Endodermal cell (in vitro differentiated cells): ENCODE measurements around the gene BIRC6. TPM values are rescaled to one million over a fixed set of nuclear protein-coding genes. Genes with fewer than 3 reads are reported as not detected.

ENCODE experiments used
- DNase-seq: peaks from one replicate; pipeline ENCODE4 v3.0.0-alpha.2; 2017
- H3K27ac ChIP-seq: 2 replicates; pipeline ENCODE4 v1.5.1; 2013; ENCODE audit warnings: mild to moderate bottlenecking, low read depth, low read length, moderate library complexity
- H3K27me3 ChIP-seq: 2 replicates; pipeline ENCODE4 v1.6.1; 2013; ENCODE audit warnings: mild to moderate bottlenecking, low read length, moderate library complexity; ENCODE audit not compliant: insufficient read depth, control insufficient read depth, poor library complexity, severe bottlenecking
- H3K36me3 ChIP-seq: 2 replicates; pipeline ENCODE4 v1.7.0; 2013; ENCODE audit warnings: mild to moderate bottlenecking, low read length, moderate library complexity; ENCODE audit not compliant: control insufficient read depth, insufficient read depth
- H3K4me1 ChIP-seq: one replicate; pipeline ENCODE4 v1.7.0; 2013; ENCODE audit warnings: low read length; ENCODE audit not compliant: control insufficient read depth, insufficient read depth
- H3K4me3 ChIP-seq: 2 replicates; pipeline ENCODE4 v1.5.1; 2013; ENCODE audit warnings: mild to moderate bottlenecking, low read length, moderate library complexity
- H3K9ac ChIP-seq: 2 replicates; pipeline ENCODE4 v1.6.1; 2013; ENCODE audit warnings: mild to moderate bottlenecking, low read length, moderate library complexity; ENCODE audit not compliant: poor library complexity, severe bottlenecking; ENCODE audit errors: extremely low read depth
- H3K9me3 ChIP-seq: 2 replicates; pipeline ENCODE4 v1.6.1; 2013; ENCODE audit warnings: mild to moderate bottlenecking, low read length, moderate library complexity; ENCODE audit not compliant: control insufficient read depth
- H3K27ac Mint-ChIP-seq: 2 replicates; pipeline ENCODE4 v1.8.0; 2020; ENCODE audit warnings: mixed read lengths
- H3K27me3 Mint-ChIP-seq: 2 replicates; pipeline ENCODE4 v1.8.0; 2021; ENCODE audit warnings: mild to moderate bottlenecking, mixed read lengths; ENCODE audit not compliant: insufficient read depth
- H3K36me3 Mint-ChIP-seq: 2 replicates; pipeline ENCODE4 v1.8.0; 2020; ENCODE audit warnings: low read depth, mixed read lengths
- H3K4me1 Mint-ChIP-seq: 2 replicates; pipeline ENCODE4 v1.8.0; 2020; ENCODE audit warnings: mixed read lengths
- H3K4me3 Mint-ChIP-seq: 2 replicates; pipeline ENCODE4 v1.8.0; 2020; ENCODE audit warnings: mild to moderate bottlenecking, moderate library complexity, mixed read lengths
- H3K9me3 Mint-ChIP-seq: 2 replicates; pipeline ENCODE4 v1.8.0; 2020; ENCODE audit warnings: mild to moderate bottlenecking, mixed read lengths
- CTCF ChIP-seq: fragments of 200-600 bp; sonication (generic); conservative IDR thresholded peaks from 2 replicates; pipeline ENCODE4 v1.5.0; 2021; ENCODE audit warnings: antibody characterized with exemption, mild to moderate bottlenecking
- WGBS, 2 experiments: methylation state at CpG; one replicate each; pipeline versions ENCODE4 v1.1.5 to v1.1.7; 2013; ENCODE audit warnings: missing lambda C conversion rate in 2 of 2, mixed read lengths in 1 of 2; ENCODE audit not compliant: insufficient coverage in 1 of 2, insufficient read length in 1 of 2; 5-methylcytosine and 5-hydroxymethylcytosine counted together
- total RNA-seq, 2 donors: library from RNA; stranded (reverse); fragmentation: NEBNext Ultra II Directional in 1 of 2; extraction: Animal tissue kit (Norgen Biotek cat#: 25700) in 1 of 2; gene quantifications; 2 replicates in 1 of 2; 3 replicates in 1 of 2; pipeline ENCODE4 v1.2.1, GENCODE V29; 2021

The BIRC6 gene
- total RNA-seq, 2 donors from 2014 or later: 84.6 to 111 TPM

GRCh38 chr2:32498306-32498705, 141.5 kb downstream of the BIRC6 start:
- H3K36me3 ChIP-seq: peaks cover 86% of the 10 kb centered on the region
- no peak overlapping the region for H3K9ac ChIP-seq
- H3K9me3 ChIP-seq: no peaks in the 10 kb centered on the region
- no peak overlapping the region for H3K27ac ChIP-seq
- H3K27me3 ChIP-seq: no peaks in the 10 kb centered on the region
- H3K4me3 Mint-ChIP-seq: no peak overlapping the region
- no peak for DNase-seq
- no peaks in the 10 kb centered on the region for H3K27me3 Mint-ChIP-seq
- no peak for TF ChIP-seq CTCF
- no peaks in the 10 kb centered on the region for H3K9me3 Mint-ChIP-seq
- H3K27ac Mint-ChIP-seq: no peak overlapping the region
- WGBS, 2 experiments: 99 to 100% methylated on average over 3 to 6 of the region's 6 CpGs
- H3K4me1 Mint-ChIP-seq: no peaks in the 10 kb centered on the region
- no peaks in the 10 kb centered on the region for H3K4me1 ChIP-seq
- no peak overlapping the region for H3K4me3 ChIP-seq
- peaks cover 50% of the 10 kb centered on the region for H3K36me3 Mint-ChIP-seq

DNA sequence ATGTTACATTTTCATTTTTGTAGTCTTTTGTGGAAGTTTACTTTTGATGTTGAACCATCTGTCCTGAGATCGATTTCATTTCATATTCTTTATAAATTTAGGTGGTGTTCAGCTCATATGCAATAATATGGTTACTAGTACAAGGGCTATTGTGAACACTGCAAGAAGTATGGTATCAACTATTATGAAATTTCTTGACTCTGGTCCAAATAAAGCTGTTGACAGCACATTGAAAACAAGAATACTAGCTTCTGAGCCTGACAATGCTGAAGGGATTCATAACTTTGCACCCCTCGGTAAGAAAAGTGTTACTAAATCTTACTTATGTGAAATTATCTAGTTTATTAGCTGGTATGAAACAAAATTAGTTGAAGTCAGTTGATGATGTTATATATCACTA, 146.1 kb downstream of the BIRC6 start:
- Histone ChIP-seq H3K27ac (no peak overlapping the region), H3K4me3 (no peak overlapping the region), H3K9ac (no peak overlapping the region), H3K4me1 (no peaks in the 10 kb centered on the region), H3K27me3 (no peaks in the 10 kb centered on the region), H3K9me3 (no peaks in the 10 kb centered on the region), H3K36me3 (peaks cover 77% of the 10 kb centered on the region)
- no peaks in the 10 kb centered on the region for H3K27me3 Mint-ChIP-seq
- WGBS, 2 experiments: 95 to 100% methylated on average over 1 to 2 of the region's 2 CpGs
- no peak overlapping the region for H3K27ac Mint-ChIP-seq
- no peak for DNase-seq
- TF ChIP-seq CTCF: no peak
- H3K36me3 Mint-ChIP-seq: peaks cover 55% of the 10 kb centered on the region
- H3K4me3 Mint-ChIP-seq: no peak overlapping the region
- H3K4me1 Mint-ChIP-seq: no peaks in the 10 kb centered on the region
- H3K9me3 Mint-ChIP-seq: no peaks in the 10 kb centered on the region

DNA sequence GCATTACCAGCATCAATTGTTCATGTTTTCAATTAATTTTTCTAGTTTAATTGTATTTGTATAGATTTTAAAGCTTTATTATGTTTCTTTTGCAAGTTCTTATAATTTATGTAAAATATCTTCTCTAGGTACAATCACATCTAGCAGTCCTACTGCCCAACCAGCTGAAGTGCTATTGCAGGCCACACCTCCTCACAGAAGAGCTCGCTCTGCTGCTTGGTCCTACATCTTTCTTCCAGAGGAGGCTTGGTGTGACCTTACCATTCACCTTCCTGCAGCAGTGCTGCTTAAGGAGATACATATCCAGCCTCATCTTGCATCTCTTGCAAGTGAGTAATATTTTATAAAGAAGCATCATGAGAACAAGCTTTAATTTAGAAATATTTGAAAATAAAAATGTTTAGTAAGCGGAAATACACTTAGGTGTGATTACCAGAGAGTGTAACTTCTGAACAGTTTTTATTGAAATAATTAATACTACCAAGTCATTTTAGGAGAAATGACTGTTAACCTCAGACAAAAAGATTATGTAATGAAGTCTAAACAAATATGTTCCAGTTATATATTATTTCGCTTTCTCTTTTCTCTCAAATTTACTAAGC, 148.2 kb downstream of the BIRC6 start:
- H3K9me3 ChIP-seq: no peaks in the 10 kb centered on the region
- no peaks in the 10 kb centered on the region for H3K27me3 Mint-ChIP-seq
- no peak overlapping the region for H3K27ac ChIP-seq
- no peak overlapping the region for H3K4me3 Mint-ChIP-seq
- no peak overlapping the region for H3K9ac ChIP-seq
- no peak for TF ChIP-seq CTCF
- no peaks in the 10 kb centered on the region for H3K4me1 ChIP-seq
- no peaks in the 10 kb centered on the region for H3K27me3 ChIP-seq
- H3K36me3 Mint-ChIP-seq: peaks cover 56% of the 10 kb centered on the region
- H3K36me3 ChIP-seq: peaks cover 81% of the 10 kb centered on the region
- H3K4me1 Mint-ChIP-seq: no peaks in the 10 kb centered on the region
- whole genome bisulfite sequencing, 2 experiments: 97 to 100% methylated on average over 1 to 3 of the region's 3 CpGs
- no peak overlapping the region for H3K27ac Mint-ChIP-seq
- no peak for DNase-seq
- H3K4me3 ChIP-seq: no peak overlapping the region
- no peaks in the 10 kb centered on the region for H3K9me3 Mint-ChIP-seq
